NCI-H510A treated with DMSO at 0.1 percent for 48 hours (cell line): ENCODE measurements around the gene TTBK1.
A peak's percentile ranks its signal among the peaks of the same experiment; 100 is the strongest.

Experiments
- DNase-seq: peaks from one replicate; lab custom pipeline; 2025; lab: John Stamatoyannopoulos, UW

Gene TTBK1

DNA sequence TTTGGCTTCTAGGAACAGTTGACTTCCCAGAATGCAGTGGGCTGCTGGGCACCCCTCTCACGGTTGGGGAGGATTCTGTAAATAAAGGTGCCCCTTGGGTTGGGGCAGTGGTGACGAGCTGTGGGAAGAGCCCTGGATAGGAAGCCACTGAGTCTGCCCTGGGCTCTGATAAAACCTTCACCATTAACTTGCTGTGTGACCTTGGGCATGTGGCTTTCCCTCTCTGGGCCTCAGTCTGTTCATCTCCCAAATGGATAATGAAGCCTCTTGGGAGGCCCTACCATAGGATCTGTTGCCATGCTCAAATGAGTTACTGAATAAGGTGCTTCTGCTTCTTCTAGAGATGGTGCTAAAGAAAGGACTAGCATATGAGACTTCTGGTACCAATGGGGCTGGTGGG is 61.6 kb downstream of the TTBK1 start:
- no peak for DNase-seq

GRCh38 chr6:43306086-43306485 is 62.8 kb downstream of the TTBK1 start:
- no peak for DNase-seq

DNA sequence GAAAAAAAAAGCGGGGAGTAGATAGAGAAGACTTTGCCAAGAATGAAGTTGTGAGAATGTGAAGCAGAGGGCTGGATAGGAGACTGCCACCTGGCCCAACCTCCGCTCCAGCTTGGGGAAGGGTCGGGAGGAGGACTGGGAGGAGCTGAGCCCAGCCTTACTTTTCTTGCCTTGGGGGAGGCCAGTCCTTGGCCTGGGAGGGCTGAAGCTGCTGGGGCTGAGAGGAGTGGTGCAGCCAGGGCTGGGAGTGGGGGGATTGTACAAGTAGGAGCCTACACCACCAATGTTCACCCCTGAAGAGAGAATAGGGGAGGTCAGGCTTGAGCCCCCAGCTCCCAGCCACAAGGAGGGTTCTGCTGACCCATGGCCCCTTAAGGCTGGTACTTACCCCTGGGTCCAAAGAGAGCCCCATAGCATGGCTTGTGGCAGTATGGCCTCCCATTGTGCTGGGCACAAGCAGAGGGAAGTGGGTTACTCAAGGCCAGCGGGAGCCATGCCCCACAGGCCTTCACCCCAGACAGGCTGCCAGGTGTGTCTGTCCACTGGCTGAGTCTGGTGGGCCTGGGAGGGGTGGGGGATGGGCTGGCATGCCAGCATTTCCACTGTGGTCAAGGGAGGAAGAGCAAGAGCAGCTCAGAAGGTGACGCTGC is 64.3 kb downstream of the TTBK1 start:
- DNase-seq, result no peak

GRCh38 chr6:43308101-43308989 is 65.1 kb downstream of the TTBK1 start, which contains the start of gene CRIP3:
Gene CRIP3 (minus strand): TSS chr6:43308826. CDS start chr6:43308792, 34 bp downstream.
- peak; percentile 27 for DNase-seq

GRCh38 chr6:43308990-43309477 is 65.8 kb downstream of the TTBK1 start:
- no peak for DNase-seq

GRCh38 chr6:43310134-43310533 is 66.9 kb downstream of the TTBK1 start:
- no peak for DNase-seq

GRCh38 chr6:43310624-43311023 is 67.3 kb downstream of the TTBK1 start:
- no peak for DNase-seq

- DNase-seq, result no peak
Observed at GRCh38 chr6:43311666-43312065, 68.4 kb downstream of the TTBK1 start.

DNA sequence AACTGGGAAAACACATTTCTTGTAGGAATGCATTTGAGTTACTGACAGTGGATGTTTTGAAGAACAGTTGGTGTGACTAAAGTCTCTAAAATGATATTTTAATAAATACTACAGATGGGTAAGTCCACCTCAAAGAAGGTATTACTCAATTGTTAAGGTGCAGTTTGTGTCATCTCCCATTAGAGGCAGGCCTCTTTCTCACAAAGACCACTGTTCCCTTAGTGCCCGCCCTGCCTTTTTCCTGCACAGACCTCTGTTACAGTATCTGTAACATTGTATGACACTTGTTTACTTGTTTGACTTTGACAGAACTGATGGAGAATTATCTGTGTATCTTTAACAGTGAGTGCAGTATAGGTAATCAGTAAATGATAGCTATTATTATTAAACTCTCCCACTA is 70.5 kb downstream of the TTBK1 start:
- no peak for DNase-seq

DNA sequence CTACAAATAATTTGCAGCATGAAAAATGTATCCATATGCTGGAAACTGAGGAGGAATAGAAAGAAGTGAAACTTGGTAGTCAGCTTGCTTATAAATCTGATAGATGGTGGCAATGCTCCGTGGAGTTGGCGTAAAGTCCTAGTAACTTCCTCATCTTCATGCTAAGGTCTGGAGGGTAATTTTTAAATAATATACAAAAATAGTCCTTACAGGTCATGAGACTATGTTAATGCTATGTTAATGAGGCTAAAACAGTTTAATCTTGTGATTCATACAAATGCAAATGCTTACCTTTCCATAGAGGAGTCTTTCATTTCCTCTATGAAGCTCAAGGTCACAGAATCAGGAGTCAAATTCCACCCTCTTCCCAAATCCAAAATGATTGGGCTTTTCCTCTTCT is 74.7 kb downstream of the TTBK1 start:
- DNase-seq, result no peak

GRCh38 chr6:43325876-43326275 is 82.6 kb downstream of the TTBK1 start:
- DNase-seq, result no peak

- no peak for DNase-seq
Observed at GRCh38 chr6:43328528-43328927, 85.2 kb downstream of the TTBK1 start.

DNA sequence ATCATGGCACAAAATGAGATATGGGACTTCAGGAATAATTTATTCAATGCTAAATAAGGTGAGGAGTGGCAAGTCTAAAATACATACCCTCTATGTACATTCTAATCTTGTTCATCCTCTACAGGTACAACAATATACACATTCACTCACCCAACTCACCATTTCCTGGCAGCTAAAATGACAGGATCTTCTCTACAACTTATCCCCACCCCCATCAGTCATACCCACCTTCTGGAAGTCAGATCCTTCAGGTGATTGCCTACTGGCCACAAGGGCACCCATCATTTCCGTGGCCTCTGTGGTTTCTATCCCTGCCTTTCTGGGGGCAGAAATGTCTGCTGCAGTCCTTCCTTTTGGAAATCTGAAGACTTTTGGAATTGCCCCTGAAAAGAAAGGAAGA is 88.2 kb downstream of the TTBK1 start:
- no peak for DNase-seq

DNA sequence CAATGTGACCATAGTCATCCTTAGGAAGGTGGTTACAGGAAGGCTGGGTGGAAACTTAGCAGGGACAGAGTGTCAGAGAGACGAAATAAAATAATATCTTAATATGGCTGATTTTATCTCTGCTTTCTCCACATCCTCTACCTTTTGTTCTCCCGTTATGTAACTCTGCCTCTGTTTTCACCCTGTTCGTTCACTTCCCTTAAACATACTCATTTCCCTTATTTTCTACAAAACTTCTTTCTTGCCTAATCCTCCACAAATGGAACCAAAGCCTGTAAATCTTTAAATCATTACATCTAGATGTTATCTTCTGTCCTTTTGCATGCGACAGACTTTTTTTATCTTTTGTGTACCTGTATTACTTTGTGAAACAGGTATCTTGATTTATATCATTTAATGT is 88.6 kb downstream of the TTBK1 start:
- DNase-seq, result no peak

DNA sequence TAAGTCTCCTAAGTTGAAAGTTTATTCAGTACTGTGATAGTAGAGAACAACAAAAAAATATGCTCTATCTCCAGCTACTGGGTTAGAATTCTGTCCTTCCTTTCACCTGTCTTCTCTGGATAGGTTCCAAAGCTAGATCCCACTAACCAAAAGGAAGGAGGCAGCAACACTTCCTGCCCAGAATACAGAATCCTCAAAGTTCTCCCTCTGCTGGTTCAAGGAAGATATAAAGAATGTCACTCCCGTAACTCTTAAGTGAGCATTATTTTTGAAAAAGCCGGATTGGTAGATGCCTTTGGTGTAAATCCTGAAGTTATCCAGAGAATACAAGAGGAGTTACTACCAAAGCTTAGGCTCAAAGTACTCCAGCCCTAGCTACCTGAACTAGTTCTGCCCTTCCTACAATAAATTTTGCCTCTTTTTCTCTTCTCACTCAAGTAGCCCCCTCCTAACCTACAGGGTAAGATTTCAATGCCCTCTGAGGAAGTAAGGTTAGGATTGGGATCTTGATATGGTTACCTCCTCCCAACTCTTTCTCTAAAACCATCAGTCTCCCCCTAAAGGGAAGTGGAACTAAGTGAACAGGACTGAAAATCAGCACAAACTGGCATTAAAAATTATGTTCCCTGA is 91.3 kb downstream of the TTBK1 start:
- DNase-seq, result peak; percentile 35

GRCh38 chr6:43335469-43335868 is 92.2 kb downstream of the TTBK1 start:
- no peak for DNase-seq

DNA sequence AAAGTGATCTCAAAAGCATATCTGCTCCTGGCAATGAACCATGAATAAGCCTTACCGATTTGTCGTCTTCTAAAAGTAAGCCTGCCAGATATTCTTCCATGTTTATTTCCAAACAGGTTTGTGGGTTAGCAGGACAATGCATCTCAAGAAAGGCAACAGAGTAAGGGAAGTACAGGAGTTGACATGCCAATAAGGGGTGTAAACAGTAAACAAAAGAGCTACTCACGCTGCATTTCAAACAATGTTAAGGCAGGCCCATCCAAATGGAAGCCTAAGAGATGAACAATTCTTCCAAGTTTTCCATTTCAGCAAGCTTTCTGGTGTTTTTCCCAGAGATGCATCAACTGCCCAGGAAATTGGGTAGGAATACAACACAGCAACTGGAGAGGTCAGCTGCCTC is 93.1 kb downstream of the TTBK1 start:
- DNase-seq, result no peak
